Left lung (tissue), 10 donors: ENCODE results near the gene HPN. TPM values are rescaled to one million over a fixed set of nuclear protein-coding genes. Genes with fewer than 3 reads are reported as not detected.

Experiments used
- ATAC-seq: fragments of 200-7000 bp; cut with Tn5 transposase; one replicate; pipeline ENCODE4 v1.9.1; 2020; ENCODE audit warnings: moderate library complexity
- DNase-seq, 4 donors: peaks; one replicate each; pipeline ENCODE4 v3.0.0-alpha.2; 2013 to 2020
- H3K27ac ChIP-seq, 2 donors: fragments of 200-600 bp; sonication (generic) in 1 of 2; one replicate each; pipeline versions ENCODE4 v1.5.0 to v1.8.0; 2020 to 2021
- H3K27me3 ChIP-seq, 2 donors: fragments of 200-600 bp; sonication (generic) in 1 of 2; one replicate each; pipeline versions ENCODE4 v1.5.0 to v1.8.0; 2020 to 2021
- H3K36me3 ChIP-seq, 2 donors: fragments of 200-600 bp; sonication (generic) in 1 of 2; one replicate each; pipeline versions ENCODE4 v1.5.0 to v1.8.0; 2020 to 2021
- H3K4me1 ChIP-seq, 2 donors: fragments of 200-600 bp; one replicate each; pipeline ENCODE4 v1.8.0; 2021
- H3K4me3 ChIP-seq, 2 donors: fragments of 200-600 bp; sonication (generic) in 1 of 2; one replicate each; pipeline versions ENCODE4 v1.5.0 to v1.8.0; 2020 to 2021; ENCODE audit warnings: mild to moderate bottlenecking in 1 of 2
- H3K9me3 ChIP-seq, 2 donors: fragments of 200-600 bp; sonication (generic) in 1 of 2; one replicate each; pipeline versions ENCODE4 v1.5.0 to v1.8.0; 2020 to 2021
- CTCF ChIP-seq, 2 donors: fragments of 200-600 bp; sonication (generic) in 1 of 2; IDR thresholded peaks; one replicate each; pipeline versions ENCODE4 v1.5.0 to v1.8.0; 2021; ENCODE audit warnings: antibody characterized with exemption in 2 of 2
- intact Hi-C, 2 donors: fragments of 100-400 bp; cut with DNase I; formaldehyde crosslinking; loops; one replicate each; pipeline versions ENCODE4 v1.11.2 to v1.14.2; 2022
- polyA plus RNA-seq, 6 donors: library from polyadenylated mRNA; unstranded; fragments of 120-200 nt; gene quantifications; one replicate each; pipeline ENCODE4 v1.2.1, GENCODE V29; 2013; ENCODE audit not compliant: insufficient read length in 6 of 6
- total RNA-seq, 2 donors: library from RNA; stranded (reverse); fragmentation: NEBNext Ultra II Directional; extraction: Animal tissue kit (Norgen Biotek cat#: 25700); gene quantifications; one replicate each; pipeline ENCODE4 v1.2.1, GENCODE V29; 2021
- donor health status: DM: no; HTN: yes; CAD: no.
- donor health status: DM: no; HTN: no; CAD: no.

Gene HPN
- total and polyA plus RNA-seq, 8 donors = 16.8 to 44.7 (median 32.2) TPM

GRCh38 chr19:35033067-35034004 lies 8.2 kb upstream of the HPN start:
- Histone ChIP-seq H3K4me3 (no peak overlapping the region), H3K36me3 (peaks cover 0 to 15% of the 10 kb centered on the region in 2 donors), H3K27me3 (peaks cover 0 to 40% of the 10 kb centered on the region in 2 donors), H3K27ac (no peak overlapping the region), H3K9me3 (no peaks in the 10 kb centered on the region), H3K4me1 (peaks cover 4 to 35% of the 10 kb centered on the region in 2 donors)
- TF ChIP-seq CTCF (IDR thresholded peaks at IDR 0.05) = no peak
- DNase-seq (no peak), ATAC-seq (no peak)
- intact Hi-C loops = no loop called here

- peaks cover 4 to 42% of the 10 kb centered on the region in 2 donors for H3K4me1 ChIP-seq
- DNase-seq = no peak
- no peak overlapping the region for H3K27ac ChIP-seq
- H3K4me3 ChIP-seq = no peak overlapping the region
- no peak for TF ChIP-seq CTCF (IDR thresholded peaks at IDR 0.05)
- H3K27me3 ChIP-seq = peaks cover 0 to 40% of the 10 kb centered on the region in 2 donors
- no peak for ATAC-seq
- peaks cover 0 to 10% of the 10 kb centered on the region in 2 donors for H3K36me3 ChIP-seq
- intact Hi-C loops = no loop called here
- no peaks in the 10 kb centered on the region for H3K9me3 ChIP-seq
These were observed 7.5 kb upstream of the HPN start for GRCh38 chr19:35034005-35034502.

- intact Hi-C loops = no loop called here
These were observed 6.7 kb upstream of the HPN start for GRCh38 chr19:35034588-35035382.

GRCh38 chr19:35037716-35038622 lies 3.6 kb upstream of the HPN start:
- Histone ChIP-seq H3K4me3 (no peak overlapping the region), H3K27me3 (peaks cover 0 to 26% of the 10 kb centered on the region in 2 donors), H3K27ac (peak overlapping the region; percentile 42 to 50), H3K9me3 (no peaks in the 10 kb centered on the region), H3K4me1 (peaks cover 18 to 53% of the 10 kb centered on the region in 2 donors), H3K36me3 (peaks cover 0 to 10% of the 10 kb centered on the region in 2 donors)
- intact Hi-C loops = no loop called here
- TF ChIP-seq CTCF (IDR thresholded peaks at IDR 0.05) = no peak
- no peak for DNase-seq
- no peak for ATAC-seq

More at GRCh38 chr19:35034588-35035382, 6.7 kb upstream of the HPN start:
- no peaks in the 10 kb centered on the region for H3K9me3 ChIP-seq
- H3K27me3 ChIP-seq = peaks cover 0 to 42% of the 10 kb centered on the region in 2 donors
- no peak for TF ChIP-seq CTCF (IDR thresholded peaks at IDR 0.05)
- ATAC-seq = no peak
- peaks cover 0 to 10% of the 10 kb centered on the region in 2 donors for H3K36me3 ChIP-seq
- H3K4me1 ChIP-seq = peaks cover 1 to 43% of the 10 kb centered on the region in 2 donors
- no peak overlapping the region for H3K27ac ChIP-seq
- H3K4me3 ChIP-seq = no peak overlapping the region
- no peak for DNase-seq
